CD4-positive, alpha-beta T cell (primary cell): ENCODE measurements around the gene ZNF91. TPM values are rescaled to one million over a fixed set of nuclear protein-coding genes. Genes with fewer than 3 reads are reported as not detected.

Experiments used
- ATAC-seq: fragments of 200-7000 bp; cut with Tn5 transposase; one replicate; pipeline ENCODE4 v1.10.0; 2022; ENCODE audit warnings: mild to moderate bottlenecking; ENCODE audit not compliant: poor library complexity
- CTCF ChIA-PET: fragments of 350-600 bp; sonication (Branson Sonifier 250); formaldehyde crosslinking; loops from one replicate; lab custom pipeline; 2021; ENCODE audit warnings: antibody characterized with exemption, inconsistent platforms; lab: Charles Lee
- POLR2A ChIA-PET: fragments of 350-600 bp; sonication (Branson Sonifier 250); formaldehyde crosslinking; loops from one replicate; lab custom pipeline; 2021; ENCODE audit warnings: antibody characterized with exemption, inconsistent platforms; lab: Charles Lee
- DNase-seq, 14 experiments: peaks; one replicate each; pipeline ENCODE4 v3.0.0-alpha.2; 2013 to 2020; ENCODE audit warnings: mixed read lengths in 2 of 14
- H3K27ac ChIP-seq, 2 donors: one replicate each; pipeline versions ENCODE4 v1.5.1 to v1.7.0; 2013; ENCODE audit warnings: low read length in 2 of 2, low read depth in 1 of 2, mild to moderate bottlenecking in 1 of 2
- H3K27me3 ChIP-seq, 2 experiments: 1 replicate in 1 of 2; 2 replicates in 1 of 2; pipeline versions ENCODE4 v1.6.1 to v1.7.0; 2013; ENCODE audit warnings: low read length in 2 of 2, control low read depth in 1 of 2, mild to moderate bottlenecking in 1 of 2, moderate library complexity in 1 of 2; ENCODE audit not compliant: insufficient read depth in 2 of 2, control insufficient read depth in 1 of 2
- H3K36me3 ChIP-seq: one replicate; pipeline ENCODE4 v1.6.1; 2013; ENCODE audit warnings: low read length, control low read depth; ENCODE audit not compliant: insufficient read depth
- H3K4me1 ChIP-seq: one replicate; pipeline ENCODE4 v1.6.1; 2013; ENCODE audit warnings: low read length, control low read depth; ENCODE audit not compliant: insufficient read depth
- H3K4me3 ChIP-seq: one replicate; pipeline ENCODE4 v1.5.1; 2013; ENCODE audit warnings: mild to moderate bottlenecking, low read length, moderate library complexity
- H3K9me3 ChIP-seq, 2 experiments: 1 replicate in 1 of 2; 2 replicates in 1 of 2; pipeline versions ENCODE4 v1.6.1 to v1.7.0; 2013; ENCODE audit warnings: low read length in 2 of 2, mild to moderate bottlenecking in 2 of 2, control low read depth in 1 of 2, moderate library complexity in 1 of 2; ENCODE audit not compliant: control insufficient read depth in 1 of 2, insufficient read depth in 1 of 2
- H3K27ac Mint-ChIP-seq: one replicate; pipeline ENCODE4 v1.8.0; 2020; ENCODE audit warnings: mixed read lengths
- H3K27me3 Mint-ChIP-seq: one replicate; pipeline ENCODE4 v1.8.0; 2021; ENCODE audit warnings: mixed read lengths
- H3K36me3 Mint-ChIP-seq: one replicate; pipeline ENCODE4 v1.8.0; 2021; ENCODE audit warnings: low read depth, mixed read lengths
- H3K4me1 Mint-ChIP-seq: one replicate; pipeline ENCODE4 v1.8.0; 2021; ENCODE audit warnings: low read depth, mixed read lengths
- H3K4me3 Mint-ChIP-seq: one replicate; pipeline ENCODE4 v1.8.0; 2020; ENCODE audit warnings: mild to moderate bottlenecking, mixed read lengths
- H3K9me3 Mint-ChIP-seq: one replicate; pipeline ENCODE4 v1.8.0; 2020; ENCODE audit warnings: mixed read lengths
- CTCF ChIP-seq: fragments of 200-600 bp; IDR thresholded peaks from one replicate; pipeline ENCODE4 v1.8.0; 2022; ENCODE audit warnings: antibody characterized with exemption, mild to moderate bottlenecking
- intact Hi-C, 2 experiments: fragments of 100-400 bp; cut with DNase I in 1 of 2; cut with micrococcal nuclease in 1 of 2; formaldehyde crosslinking; loops; one replicate each; pipeline versions ENCODE4 v1.15.1 to v1.9.0; 2023 to 2025; cut with DNase I, micrococcal nuclease
- total RNA-seq, 174 experiments: library from RNA in 2 of 174; stranded (reverse) in 2 of 174; gene quantifications; one replicate each; pipeline ENCODE4 v1.2.3 and lab custom pipeline; 2021 to 2026

The ZNF91 gene
- total RNA-seq, 2 experiments from 2014 or later: 95.5 to 99.3 TPM

- ATAC-seq (no peak), DNase-seq (no peak)
- H3K4me1 ChIP-seq: no peaks in the 10 kb centered on the region
- Mint-ChIP-seq H3K27ac (no peak overlapping the region), H3K27me3 (no peaks in the 10 kb centered on the region), H3K36me3 (peaks cover 99% of the 10 kb centered on the region), H3K4me1 (peaks cover 13% of the 10 kb centered on the region), H3K9me3 (peaks cover 39% of the 10 kb centered on the region), H3K4me3 (no peak overlapping the region)
- H3K36me3 ChIP-seq: peaks cover 20% of the 10 kb centered on the region
- no peak for TF ChIP-seq CTCF
- intact Hi-C loops: no loop called here
- POLR2A ChIA-PET: no interaction called here
- H3K9me3 ChIP-seq: peaks cover 35 to 98% of the 10 kb centered on the region in 2 experiments
- H3K4me3 ChIP-seq: no peak overlapping the region
- CTCF ChIA-PET: interaction anchor here (1.2 kb wide), 1 partner anchor 66 kb away, joined by 3 read pairs; no protein-coding TSS in a partner anchor
- H3K27ac ChIP-seq: no peak overlapping the region
- no peaks in the 10 kb centered on the region for H3K27me3 ChIP-seq
These were observed 43.5 kb downstream of the ZNF91 start for GRCh38 chr19:23351806-23352205.

GRCh38 chr19:23346696-23347095 is 48.6 kb downstream of the ZNF91 start:
- no peaks in the 10 kb centered on the region for H3K4me1 ChIP-seq
- no peak for TF ChIP-seq CTCF
- H3K4me3 Mint-ChIP-seq: no peak overlapping the region
- ATAC-seq (no peak), DNase-seq (no peak)
- no peak overlapping the region for H3K4me3 ChIP-seq
- intact Hi-C loops: no loop called here
- no peaks in the 10 kb centered on the region for H3K27me3 Mint-ChIP-seq
- ChIA-PET CTCF (no interaction called here), POLR2A (no interaction called here)
- no peaks in the 10 kb centered on the region for H3K27me3 ChIP-seq
- peaks cover 29% of the 10 kb centered on the region for H3K36me3 ChIP-seq
- H3K27ac ChIP-seq: no peak overlapping the region
- H3K36me3 Mint-ChIP-seq: peaks cover 98% of the 10 kb centered on the region
- H3K4me1 Mint-ChIP-seq: peaks cover 14% of the 10 kb centered on the region
- H3K27ac Mint-ChIP-seq: no peak overlapping the region
- peaks cover 44% of the 10 kb centered on the region for H3K9me3 Mint-ChIP-seq
- H3K9me3 ChIP-seq: peaks cover 55 to 99% of the 10 kb centered on the region in 2 experiments

GRCh38 chr19:23345838-23346237 is 49.4 kb downstream of the ZNF91 start:
- no peak for TF ChIP-seq CTCF
- no peak overlapping the region for H3K4me3 ChIP-seq
- H3K4me1 ChIP-seq: no peaks in the 10 kb centered on the region
- intact Hi-C loops: no loop called here
- H3K27me3 ChIP-seq: no peaks in the 10 kb centered on the region
- peaks cover 46% of the 10 kb centered on the region for H3K9me3 Mint-ChIP-seq
- H3K27me3 Mint-ChIP-seq: no peaks in the 10 kb centered on the region
- ChIA-PET CTCF (no interaction called here), POLR2A (no interaction called here)
- no peak overlapping the region for H3K27ac ChIP-seq
- H3K4me1 Mint-ChIP-seq: peaks cover 14% of the 10 kb centered on the region
- no peak for ATAC-seq
- H3K9me3 ChIP-seq: peaks cover 50 to 98% of the 10 kb centered on the region in 2 experiments
- H3K4me3 Mint-ChIP-seq: no peak overlapping the region
- no peak for DNase-seq
- H3K27ac Mint-ChIP-seq: no peak overlapping the region
- H3K36me3 ChIP-seq: peaks cover 23% of the 10 kb centered on the region
- peaks cover 93% of the 10 kb centered on the region for H3K36me3 Mint-ChIP-seq
